ENCODE measurements around the gene FAM153A.
"Not testable (repeated sequence)": the region's sequence is repeated elsewhere in the genome, so short reads cannot be mapped to it uniquely, and the experiment has no call there.

GRCh38 chr5:177832287-177832686 lies 49.6 kb upstream of the FAM153A start:
- not testable (repeated sequence) for TF ChIP-seq CTCF (IDR thresholded peaks at IDR 0.05; ENCODE audit: low read length); EZH2 (IDR thresholded peaks at IDR 0.05; ENCODE audit: borderline replicate concordance, low read length)

Data from OCI-LY1 (cell line).